DMS114 treated with DMSO at 0.1 percent for 48 hours (cell line): Measurements from ENCODE around the gene TMTC2.
"Not testable (repeated sequence)": the region's sequence is repeated elsewhere in the genome, so short reads cannot be mapped to it uniquely, and the experiment has no call there.

Experiments used
- DNase-seq: peaks from one replicate; lab custom pipeline; 2025; ENCODE audit not compliant: unreplicated experiment; lab: John Stamatoyannopoulos, UW

TMTC2 gene

DNA sequence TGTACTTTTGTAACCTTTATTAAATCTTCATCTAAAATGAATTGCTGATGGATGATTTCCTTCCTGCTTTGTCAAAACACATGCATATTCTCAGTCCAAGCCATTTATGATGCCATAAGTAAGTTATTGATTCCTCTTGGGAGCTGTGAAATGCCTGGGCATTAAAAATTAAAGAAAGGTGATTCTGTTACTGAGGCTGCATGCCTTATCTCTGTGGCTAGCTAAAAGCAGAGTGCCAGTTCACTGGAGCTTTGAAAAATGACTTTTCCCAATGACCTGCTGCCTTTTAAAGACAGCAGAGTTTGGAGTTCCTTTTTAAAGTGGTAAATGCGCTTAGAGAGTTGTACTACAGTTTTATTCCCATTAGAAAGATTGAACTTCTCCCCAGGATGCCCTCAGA, 152.1 kb downstream of the TMTC2 start:
- DNase-seq, result no peak

DNA sequence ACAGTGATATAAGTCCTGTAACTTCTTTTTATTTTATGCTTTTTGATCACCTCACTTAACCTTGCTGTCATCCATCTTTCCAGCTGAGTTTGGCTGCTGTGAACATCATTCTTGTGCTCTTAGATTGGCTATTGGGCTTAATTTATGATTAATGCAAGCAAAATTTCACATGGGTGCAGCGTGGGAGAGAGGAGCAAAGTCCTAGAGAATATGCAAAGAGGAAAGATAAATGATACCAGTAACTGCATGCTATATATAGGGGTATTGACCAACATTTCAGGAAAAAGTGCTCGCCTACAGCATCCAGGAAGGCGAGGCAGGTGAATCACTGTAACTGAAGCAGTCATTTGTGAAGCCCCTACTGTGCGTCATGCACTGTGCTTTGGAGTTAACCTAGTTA, 153.1 kb downstream of the TMTC2 start:
- no peak for DNase-seq

DNA sequence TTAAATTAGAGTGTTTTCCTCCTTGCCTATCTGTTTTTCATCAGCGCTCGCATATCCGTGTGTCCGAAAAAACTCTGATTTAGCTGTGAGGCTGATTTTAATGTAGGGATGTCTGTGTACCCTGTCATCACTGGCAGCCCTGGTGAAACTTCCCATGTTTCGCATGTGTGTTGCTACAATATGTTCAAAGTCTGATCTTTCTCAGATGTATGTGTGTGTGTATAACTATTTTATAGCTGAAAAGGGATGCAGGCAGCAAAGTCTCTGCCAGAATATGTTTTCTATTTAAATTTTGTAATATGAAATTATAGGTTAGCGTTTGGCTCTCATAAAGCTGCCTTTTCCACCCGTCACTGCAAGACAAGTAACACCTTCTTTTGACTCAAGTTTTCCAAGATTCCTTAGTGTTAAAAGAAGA, 154.8 kb downstream of the TMTC2 start:
- DNase-seq, result no peak

DNA sequence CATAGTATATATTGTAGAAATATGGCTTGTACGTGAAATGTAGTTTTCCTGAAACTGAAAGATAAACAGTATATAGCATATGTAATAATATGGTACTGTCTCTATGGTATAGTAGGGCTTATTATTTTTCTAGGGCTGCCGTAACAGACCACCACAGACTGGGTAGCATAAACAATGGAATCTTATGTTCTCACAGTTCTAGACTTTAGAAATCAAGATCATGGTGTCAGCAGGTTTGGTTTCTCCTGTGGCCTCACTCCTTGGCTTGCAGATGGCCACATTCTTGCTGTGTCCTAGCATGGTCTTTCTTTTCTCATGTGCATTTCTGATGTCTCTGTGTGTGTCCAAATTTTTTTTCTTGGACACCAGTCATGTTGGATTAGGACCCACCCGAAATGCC, 155.8 kb downstream of the TMTC2 start:
- no peak for DNase-seq

DNA sequence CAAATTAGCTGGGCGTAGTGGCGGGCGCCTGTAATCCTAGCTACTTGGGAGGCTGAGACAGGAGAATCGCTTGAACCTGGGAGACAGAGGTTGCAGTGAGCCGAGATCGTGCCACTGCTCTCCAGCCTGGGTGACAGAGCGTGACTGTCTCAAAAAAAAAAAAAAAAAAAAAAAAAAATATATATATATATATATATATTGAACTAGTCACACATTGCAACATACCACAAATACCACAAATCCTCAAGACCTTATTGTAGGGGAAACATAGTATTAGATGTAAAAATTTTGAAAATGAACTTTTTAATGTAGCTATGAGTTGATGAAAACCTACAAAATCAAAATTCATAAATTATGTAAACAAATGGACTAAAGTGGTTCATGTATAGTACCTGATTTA, 158.4 kb downstream of the TMTC2 start:
- not testable (repeated sequence) for DNase-seq

DNA sequence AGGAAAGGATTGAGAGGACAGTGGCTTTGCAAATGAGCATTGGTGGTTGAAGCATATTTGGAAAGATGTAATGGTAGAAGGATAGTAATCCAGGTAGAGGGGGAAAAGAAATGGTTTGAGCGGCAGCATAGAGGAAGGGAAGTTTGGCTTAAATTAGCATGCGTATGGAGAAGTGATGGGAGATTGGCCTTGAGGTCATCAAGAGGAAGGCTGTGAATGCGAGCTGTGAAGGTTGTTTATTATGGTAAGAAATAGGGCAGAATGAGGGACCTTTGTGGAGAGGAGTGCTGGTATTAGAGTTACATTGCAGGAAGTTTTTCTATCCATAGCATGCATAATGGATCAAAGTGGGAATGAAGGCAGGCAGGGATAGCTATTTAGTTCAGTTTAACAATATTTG, 162.1 kb downstream of the TMTC2 start:
- DNase-seq, result no peak

DNA sequence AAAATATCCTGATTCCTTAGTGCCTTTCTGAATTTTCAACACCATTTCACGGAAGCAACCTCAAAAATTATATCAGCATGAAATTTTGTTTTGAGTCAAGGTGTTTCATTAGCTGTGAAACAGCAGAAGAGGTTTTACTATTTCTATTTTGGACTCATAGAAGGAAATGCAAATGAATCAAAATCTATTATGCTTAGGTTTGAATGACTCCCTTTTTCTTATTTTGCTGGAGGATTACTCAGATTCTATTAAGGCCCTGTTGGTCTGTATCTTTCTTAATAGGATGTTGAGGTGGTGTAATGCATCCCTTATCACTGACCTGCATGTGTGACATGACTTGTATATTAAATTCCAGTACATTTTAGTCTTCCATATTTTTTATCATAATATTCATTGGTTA, 165.8 kb downstream of the TMTC2 start:
- no peak for DNase-seq

DNA sequence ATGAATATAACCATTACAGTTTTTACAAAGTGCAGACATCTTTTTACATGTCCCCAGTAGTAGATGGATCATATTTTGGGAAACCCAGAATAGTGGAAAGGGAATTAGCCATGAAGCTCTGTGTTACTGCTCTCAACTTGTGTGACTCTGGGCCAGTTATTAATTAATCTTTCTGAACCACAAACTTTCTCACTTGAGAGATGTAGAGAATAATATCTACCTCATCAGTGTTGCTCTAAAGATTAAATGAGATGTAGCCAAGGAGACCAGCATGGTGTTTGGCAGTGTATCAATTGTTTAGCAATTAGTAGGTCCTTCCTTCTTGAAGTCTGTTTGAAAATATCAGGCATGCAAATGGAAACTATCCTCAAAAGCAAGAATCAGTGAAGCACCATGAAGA, 169.2 kb downstream of the TMTC2 start:
- DNase-seq, result no peak

DNA sequence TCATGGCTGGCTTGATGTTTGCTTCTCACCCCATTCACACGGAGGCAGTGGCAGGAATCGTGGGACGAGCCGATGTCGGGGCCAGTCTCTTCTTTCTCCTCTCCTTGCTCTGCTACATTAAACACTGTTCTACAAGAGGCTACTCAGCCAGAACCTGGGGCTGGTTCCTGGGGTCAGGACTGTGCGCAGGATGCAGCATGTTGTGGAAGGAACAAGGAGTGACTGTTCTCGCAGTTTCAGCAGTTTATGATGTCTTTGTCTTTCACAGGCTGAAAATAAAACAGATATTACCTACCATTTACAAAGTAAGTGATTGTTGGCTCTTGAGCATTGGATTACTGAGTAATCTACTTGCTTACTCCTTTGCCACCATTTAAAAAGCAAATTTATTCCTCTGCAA, 170.6 kb downstream of the TMTC2 start:
- no peak for DNase-seq

DNA sequence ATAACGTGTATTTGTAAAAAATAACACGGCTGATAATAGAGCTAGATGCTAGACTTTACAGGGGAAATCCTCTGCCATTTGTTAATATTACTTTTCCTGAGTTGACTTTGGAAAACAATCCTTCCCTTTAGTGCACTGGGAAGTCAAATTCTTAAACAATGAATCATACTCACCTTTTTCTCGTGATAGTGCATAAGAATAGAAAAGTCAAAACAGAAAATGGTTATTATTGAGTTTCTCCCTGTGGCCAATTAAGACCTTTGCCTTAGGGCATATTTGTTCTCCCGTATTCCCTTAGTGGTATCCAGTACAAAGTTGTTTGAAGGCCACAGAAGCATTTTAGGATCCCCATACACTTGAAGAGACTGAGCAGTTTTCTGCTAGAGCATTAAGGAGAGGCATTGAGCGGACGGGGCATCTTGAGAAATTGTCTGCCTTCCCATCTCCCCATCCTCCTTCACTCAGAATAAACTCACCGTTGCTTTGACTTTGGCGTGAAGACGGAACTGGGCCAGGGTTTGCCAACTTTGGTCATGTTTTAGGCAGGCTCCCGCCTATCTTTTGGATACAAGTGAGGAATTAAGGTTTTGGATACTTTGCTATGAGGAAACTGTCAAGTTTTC, 171.3 kb downstream of the TMTC2 start:
- no peak for DNase-seq

DNA sequence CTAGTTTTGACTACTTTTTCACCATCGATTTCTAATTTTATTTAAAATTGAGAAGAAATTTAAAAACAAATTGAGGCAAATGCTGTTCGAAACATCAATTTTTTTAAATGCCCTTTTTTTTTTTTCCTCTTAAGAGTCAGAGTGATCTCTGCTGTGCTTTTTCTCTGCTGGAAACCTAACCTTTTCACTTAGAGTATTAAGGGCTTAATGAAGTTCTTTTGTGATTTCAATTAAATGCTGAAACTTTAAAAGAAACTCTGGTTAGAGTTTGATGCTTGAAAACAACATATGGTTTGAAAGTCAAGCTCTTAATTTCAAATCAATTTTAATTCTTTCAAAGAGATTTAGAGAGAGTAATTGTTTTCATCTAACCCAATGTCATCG, 171.8 kb downstream of the TMTC2 start:
- DNase-seq, result no peak

DNA sequence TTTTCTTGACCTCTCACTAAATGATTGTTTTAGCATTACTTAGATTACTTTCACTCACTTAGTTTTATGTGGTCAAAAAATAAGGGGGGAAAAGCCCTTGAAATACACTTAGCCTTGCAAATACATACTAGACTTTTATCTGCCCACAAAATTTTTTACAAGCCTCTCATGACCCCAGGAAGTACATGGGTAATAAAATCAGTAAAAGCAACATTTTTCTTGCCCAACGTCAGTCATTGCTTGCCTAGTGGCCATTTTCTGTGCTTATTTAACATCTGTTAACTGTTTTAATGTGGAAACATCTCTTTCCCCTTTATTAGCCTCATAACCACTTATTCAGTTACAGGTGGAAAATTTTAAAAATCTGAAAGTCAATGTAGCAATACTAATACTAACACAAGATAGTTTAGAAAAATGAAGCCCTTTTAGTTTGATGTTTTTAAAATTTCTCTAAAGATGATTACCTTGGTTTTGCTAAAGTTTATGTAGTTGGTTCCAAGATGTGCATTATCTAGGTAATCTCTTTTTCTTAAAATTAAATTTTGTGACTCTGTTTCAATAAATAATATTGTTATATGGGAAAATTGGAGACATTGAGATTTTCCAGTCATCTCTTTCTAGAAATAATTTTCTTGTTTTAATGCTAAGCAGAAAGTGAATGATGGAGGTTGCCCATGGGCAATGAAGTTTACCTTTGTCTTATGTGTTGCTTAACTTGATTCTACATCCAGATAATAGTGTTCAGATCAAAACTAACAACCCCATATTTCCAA, 175.5 kb downstream of the TMTC2 start:
- DNase-seq, result no peak

DNA sequence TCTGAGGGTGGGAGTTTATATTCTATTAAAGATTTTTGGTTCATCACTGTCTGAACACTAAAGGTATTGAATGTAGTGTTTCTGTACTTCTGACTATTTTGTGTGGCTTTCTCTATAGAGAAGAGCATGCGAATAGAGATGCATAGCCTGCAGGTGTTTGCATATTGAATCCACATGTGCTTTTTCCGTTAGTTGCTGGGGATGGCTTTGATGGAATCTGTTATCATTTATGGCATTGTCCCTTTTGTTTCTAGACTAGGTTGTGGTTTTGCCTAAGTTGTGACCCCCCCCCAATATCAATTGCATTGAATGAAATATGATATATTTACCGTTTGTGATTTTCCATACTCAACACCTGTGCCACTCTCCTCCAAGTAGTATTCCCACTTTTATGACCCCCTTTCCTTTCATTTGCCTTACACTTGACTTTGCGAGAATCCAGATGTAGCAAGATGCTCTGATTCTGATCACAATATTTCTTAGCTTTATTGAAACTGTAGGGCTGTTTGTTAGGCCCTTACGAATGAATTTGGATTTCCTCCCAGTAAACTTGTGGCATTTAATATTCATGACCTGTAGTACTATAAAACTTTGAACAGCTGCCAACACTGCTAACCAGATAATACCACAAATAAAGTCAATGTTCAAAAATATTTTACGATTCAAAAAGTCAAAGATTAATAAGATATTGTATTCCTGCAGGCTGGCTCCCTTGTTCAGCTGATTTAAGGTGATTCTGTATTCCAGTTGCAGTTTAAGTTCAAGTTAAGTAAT, 176.4 kb downstream of the TMTC2 start:
- DNase-seq, result no peak

DNA sequence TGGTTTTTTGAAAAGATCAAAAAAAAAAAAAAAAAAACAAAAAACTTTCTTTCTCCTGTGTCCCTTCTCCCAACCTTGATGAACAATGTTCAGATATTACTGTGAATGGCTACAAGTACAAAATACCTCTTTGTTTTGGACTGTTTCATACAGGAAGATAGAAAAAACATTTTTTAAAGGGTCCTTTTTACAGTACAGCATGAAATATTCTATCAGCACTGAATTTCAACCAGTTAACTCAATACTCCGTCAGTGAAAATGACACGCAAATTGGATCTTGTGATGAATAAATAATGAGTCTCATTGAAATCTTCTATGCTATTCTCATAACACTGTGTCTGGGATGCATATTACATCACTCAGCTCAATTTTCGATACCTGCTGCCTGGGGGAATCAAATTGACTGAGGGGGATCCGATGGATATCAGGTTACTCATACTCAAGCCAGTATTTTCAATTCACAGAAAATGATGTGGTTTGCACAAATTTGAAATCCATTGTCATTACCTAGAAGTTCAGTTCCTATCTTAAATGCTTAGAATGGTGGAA, 179.6 kb downstream of the TMTC2 start:
- no peak for DNase-seq

DNA sequence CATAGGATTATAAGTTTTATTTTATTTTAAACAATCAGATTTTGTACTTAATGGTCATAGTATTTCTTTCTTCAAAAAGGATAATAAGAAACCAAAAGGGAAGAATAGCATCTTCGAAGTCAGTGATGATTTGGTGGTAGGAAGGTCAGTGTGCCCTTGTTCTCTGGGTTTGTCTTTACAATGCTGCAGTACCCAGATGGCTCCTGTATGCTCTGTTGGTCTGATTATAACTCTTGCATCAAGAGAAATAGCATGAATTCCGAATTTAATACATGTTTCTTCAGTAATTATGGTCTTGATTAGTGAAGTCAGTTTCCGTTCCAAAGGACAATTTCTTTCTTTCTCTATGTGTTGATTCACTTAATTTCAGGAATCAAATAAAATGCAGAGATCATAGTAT, 180.2 kb downstream of the TMTC2 start:
- DNase-seq, result no peak

DNA sequence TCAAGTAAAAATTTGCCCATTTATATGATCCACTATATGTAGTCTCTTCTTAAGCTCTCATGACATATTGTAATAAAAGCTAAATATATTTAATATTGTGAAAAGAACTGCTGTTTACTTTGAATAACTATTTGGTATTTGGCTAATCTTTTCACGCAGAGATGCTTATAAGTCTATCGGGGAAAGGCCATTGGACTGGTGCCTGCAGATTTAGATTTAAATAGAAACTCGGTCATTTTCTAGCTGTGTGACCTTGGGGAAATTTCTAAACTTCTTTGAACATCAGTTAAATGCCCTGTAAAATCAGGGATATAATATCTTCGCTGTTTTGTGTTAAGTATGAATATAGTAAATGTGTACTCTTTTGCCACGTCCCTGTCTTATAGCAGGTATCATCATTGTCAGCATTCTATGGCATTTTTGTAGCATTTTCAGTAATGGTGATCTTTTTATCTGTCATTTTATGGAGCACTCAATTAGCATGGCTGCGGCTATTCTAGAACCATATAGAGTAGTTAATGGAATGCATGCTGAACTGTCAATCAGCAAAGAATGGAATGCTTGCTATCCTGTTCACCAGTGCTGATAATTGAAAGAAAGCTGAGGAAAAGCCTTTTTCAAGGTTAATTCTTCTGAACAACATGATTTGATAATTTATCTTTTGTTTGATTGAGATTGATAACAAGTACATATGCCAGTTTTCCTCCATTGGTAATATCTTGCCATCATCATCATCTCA, 181.2 kb downstream of the TMTC2 start:
- no peak for DNase-seq

DNA sequence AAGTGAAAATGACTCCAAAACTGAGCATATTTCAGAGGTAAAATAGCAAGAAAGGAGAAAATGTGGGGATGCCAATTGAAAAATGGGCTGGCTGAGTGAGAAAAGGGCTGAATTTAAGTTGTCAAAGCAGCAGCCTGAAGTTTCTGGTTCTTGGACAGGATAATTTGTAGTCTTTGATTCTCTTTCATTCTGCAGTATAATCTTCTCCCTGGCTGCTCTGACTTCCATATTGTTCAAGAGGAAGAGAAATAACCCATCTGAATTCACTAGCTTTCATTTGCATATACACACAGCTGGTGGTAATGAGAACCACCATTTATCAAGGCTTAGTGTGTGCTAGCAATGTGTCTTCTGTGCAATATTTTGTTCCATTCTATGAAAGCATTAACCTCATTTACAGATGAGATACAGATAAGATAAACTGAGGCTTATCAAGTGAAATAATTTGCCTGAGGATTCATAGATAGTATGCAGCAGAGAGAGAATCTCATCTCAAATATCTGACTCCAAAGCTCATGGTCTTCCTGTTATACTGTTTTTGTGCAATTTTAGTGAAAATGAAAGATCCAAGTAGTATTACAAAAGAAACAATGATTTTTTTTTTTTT, 184.2 kb downstream of the TMTC2 start:
- no peak for DNase-seq

DNA sequence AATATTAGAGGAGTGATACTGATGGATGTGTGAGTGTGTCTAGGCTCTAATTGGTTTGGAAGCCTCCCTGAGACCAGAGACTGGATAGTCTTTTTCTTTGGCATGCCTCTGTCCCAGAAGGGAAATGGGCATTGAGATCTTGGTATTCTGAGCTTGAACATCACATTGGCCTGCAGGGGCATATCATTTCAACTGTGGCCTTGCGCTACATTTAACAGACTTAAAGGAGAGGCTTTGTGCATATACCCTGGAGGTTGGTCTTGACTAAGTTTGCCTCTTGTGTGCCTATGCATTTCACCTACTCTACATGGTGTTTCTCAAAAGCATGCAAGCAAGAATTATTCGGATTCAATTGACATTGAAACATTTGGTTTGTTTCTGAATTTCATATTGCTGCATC, 185.4 kb downstream of the TMTC2 start:
- no peak for DNase-seq

DNA sequence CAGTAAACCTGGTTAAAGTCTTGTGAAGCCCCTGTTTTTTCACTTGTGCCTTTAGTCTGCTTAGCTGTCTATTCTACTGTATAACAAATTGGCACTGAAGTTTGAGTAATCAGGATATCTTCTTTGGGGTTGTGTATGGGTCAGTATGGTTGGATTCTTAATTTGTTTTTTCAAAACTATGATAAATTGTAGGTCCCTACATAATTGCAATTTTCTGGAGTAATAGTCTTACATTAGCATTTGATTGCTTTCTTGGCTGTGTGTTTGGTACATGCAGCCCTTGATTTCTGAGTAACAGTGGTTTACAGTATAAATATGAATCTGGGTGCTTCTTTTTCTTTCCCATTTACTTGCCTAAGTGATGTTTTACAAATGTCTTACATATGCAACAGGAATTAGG, 186.6 kb downstream of the TMTC2 start:
- DNase-seq, result no peak

DNA sequence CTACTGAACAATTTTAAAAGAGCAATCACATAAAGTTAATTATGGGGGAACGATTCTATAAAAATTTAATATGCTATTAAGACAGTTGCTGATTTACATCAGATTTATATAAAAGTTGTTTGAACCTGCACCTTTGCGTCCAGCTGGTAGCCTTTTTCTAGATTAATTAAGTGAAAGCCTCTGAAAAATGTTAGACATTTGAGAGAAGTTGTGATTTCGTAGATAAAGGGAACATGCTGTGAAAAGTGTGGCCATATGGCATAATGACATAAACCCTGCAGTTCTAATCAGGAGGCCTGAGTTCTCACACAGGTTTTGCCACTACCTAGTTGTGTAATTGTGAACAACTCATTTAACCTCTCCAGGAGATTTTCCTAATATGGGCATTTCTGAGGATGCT, 187.2 kb downstream of the TMTC2 start:
- DNase-seq, result no peak

DNA sequence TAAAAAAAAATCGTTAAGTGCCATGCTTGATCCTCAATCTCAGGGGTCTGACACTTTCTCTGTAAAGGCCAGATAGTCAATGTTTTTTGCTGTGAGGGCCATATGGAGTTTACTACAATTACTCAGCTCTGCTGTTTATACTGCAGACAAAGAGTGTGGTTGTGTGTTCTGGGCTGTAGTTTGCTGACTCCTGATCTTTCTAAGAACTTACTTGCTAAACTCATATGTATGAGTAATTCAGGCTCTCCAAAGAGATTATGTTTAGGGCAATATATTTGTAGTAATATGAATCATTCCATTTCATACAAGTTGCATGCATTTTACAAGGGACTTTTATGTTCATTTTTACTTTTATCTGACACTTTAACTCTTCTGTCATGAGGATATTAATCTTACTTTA, 188.2 kb downstream of the TMTC2 start:
- DNase-seq, result no peak
